ENCODE measurements around the gene NEK3.
"Not testable (repeated sequence)": the region's sequence is repeated elsewhere in the genome, so short reads cannot be mapped to it uniquely, and the experiment has no call there.

Gene NEK3

DNA sequence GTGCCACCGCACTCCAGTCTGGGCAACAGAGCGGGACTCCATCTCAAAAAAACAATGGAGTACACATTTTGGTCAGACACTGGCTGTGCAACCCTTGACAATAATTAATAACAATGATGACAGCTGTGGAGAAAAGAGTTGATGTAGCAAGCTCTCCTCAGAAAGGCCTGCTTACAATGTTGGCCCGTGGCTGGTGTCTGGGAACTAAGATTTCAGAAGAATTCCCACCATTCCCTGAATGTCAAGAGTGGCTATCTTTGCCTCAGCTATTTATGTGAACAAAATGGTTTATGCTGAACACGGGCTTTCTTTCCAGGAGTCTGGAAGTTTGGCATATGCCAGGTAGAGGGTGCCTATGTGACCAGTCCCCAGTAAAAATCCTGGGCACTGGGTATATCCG is 56.0 kb downstream of the NEK3 start:
- TF ChIP-seq, protein P1, sequence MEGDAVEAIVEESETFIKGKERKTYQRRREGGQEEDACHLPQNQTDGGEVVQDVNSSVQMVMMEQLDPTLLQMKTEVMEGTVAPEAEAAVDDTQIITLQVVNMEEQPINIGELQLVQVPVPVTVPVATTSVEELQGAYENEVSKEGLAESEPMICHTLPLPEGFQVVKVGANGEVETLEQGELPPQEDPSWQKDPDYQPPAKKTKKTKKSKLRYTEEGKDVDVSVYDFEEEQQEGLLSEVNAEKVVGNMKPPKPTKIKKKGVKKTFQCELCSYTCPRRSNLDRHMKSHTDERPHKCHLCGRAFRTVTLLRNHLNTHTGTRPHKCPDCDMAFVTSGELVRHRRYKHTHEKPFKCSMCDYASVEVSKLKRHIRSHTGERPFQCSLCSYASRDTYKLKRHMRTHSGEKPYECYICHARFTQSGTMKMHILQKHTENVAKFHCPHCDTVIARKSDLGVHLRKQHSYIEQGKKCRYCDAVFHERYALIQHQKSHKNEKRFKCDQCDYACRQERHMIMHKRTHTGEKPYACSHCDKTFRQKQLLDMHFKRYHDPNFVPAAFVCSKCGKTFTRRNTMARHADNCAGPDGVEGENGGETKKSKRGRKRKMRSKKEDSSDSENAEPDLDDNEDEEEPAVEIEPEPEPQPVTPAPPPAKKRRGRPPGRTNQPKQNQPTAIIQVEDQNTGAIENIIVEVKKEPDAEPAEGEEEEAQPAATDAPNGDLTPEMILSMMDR (IDR thresholded peaks at IDR 0.05; ENCODE audit: borderline replicate concordance, extremely low read depth, low read length, poor library complexity, severe bottlenecking) = no peak
- no peak for TF ChIP-seq EZH2 (IDR thresholded peaks at IDR 0.05; ENCODE audit: borderline replicate concordance, low read depth, low read length, severe bottlenecking)
- Histone ChIP-seq H3K27ac (ENCODE audit: low read length) (no peak overlapping the region), H3K4me3 (ENCODE audit: low read depth in 1 of 2, low read length in 2 of 2) (no peak overlapping the region), H3K4me1 (ENCODE audit: insufficient read depth, low read length) (no peaks in the 10 kb centered on the region), H4K20me1 (ENCODE audit: insufficient read depth, low read length) (no peaks in the 10 kb centered on the region), H3K36me3 (ENCODE audit: insufficient read depth, low read length) (no peaks in the 10 kb centered on the region), H3K9ac (ENCODE audit: low read depth, low read length) (no peak overlapping the region), H3K27me3 (ENCODE audit: insufficient read depth, low read length, poor library complexity) (no peaks in the 10 kb centered on the region), H2AFZ (ENCODE audit: low read depth, low read length) (no peak overlapping the region), H3K9me3 (ENCODE audit: insufficient read depth, low read length, severe bottlenecking) (no peaks in the 10 kb centered on the region), H3K79me2 (ENCODE audit: insufficient read depth, low read length) (no peaks in the 10 kb centered on the region), H3K4me2 (ENCODE audit: insufficient read depth, low read length) (no peak overlapping the region)
- DNase-seq = no peak
- no peak for ATAC-seq (ENCODE audit: insufficient read depth, low read depth)

DNA sequence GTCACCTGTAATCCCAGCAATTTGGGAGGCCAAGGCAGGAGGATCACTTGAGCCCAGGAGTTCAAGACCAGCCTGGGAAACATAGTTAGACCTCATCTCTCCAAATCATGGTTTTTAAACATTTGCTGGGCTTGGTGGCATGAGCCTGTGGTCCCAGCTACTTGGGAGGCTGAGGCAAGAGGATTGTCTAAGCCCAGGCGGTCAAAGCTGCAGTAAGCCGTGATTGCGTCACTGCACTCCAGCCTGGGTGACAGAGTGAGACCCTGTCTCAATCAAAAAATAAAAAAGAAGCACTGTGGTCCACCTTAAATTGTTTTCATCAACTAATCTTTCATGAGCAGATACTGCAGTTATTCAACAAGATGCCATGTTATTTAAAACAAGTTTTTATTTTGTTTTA is 57.0 kb downstream of the NEK3 start:
- not testable (repeated sequence) for H3K9me3 ChIP-seq (ENCODE audit: insufficient read depth, low read length, severe bottlenecking)

DNA sequence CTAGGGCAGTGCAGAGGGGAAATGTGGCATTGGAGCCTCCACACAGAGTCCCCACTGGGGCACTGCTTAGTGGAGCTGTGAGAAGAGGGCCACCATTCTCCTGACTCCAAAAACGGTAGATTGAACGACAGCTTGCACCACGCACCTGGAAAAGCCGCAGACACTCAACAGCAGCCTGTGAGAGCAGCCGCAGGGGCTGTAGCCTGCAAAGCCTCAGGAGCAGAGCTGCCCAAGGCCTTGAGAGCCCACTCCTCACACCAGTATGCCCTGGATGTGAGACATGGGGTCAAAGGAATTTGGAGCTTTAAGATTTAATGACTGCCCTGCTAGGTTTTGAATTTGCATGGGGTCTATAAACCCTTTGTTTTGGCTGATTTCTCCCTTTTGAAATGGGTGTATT is 62.2 kb downstream of the NEK3 start:
- Histone ChIP-seq H3K9me3 (ENCODE audit: insufficient read depth, low read length, severe bottlenecking) (no peaks in the 10 kb centered on the region), H3K27ac (ENCODE audit: low read length) (no peak overlapping the region), H3K4me2 (ENCODE audit: insufficient read depth, low read length) (no peak overlapping the region), H2AFZ (ENCODE audit: low read depth, low read length) (no peak overlapping the region), H3K27me3 (ENCODE audit: insufficient read depth, low read length, poor library complexity) (no peaks in the 10 kb centered on the region), H3K79me2 (ENCODE audit: insufficient read depth, low read length) (no peaks in the 10 kb centered on the region), H4K20me1 (ENCODE audit: insufficient read depth, low read length) (no peaks in the 10 kb centered on the region), H3K4me3 (ENCODE audit: low read depth in 1 of 2, low read length in 2 of 2) (no peak overlapping the region), H3K4me1 (ENCODE audit: insufficient read depth, low read length) (no peaks in the 10 kb centered on the region), H3K9ac (ENCODE audit: low read depth, low read length) (no peak overlapping the region), H3K36me3 (ENCODE audit: insufficient read depth, low read length) (no peaks in the 10 kb centered on the region)
- ATAC-seq (ENCODE audit: insufficient read depth, low read depth) (no peak), DNase-seq (no peak)
- no peak for TF ChIP-seq EZH2 (IDR thresholded peaks at IDR 0.05; ENCODE audit: borderline replicate concordance, low read depth, low read length, severe bottlenecking)
- TF ChIP-seq, protein P1 (IDR thresholded peaks at IDR 0.05; ENCODE audit: borderline replicate concordance, extremely low read depth, low read length, poor library complexity, severe bottlenecking) = no peak

More for the DNA sequence above, 57.0 kb downstream of the NEK3 start:
- not testable (repeated sequence) for H3K9ac ChIP-seq (ENCODE audit: low read depth, low read length); H3K79me2 ChIP-seq (ENCODE audit: insufficient read depth, low read length); H4K20me1 ChIP-seq (ENCODE audit: insufficient read depth, low read length); H3K4me1 ChIP-seq (ENCODE audit: insufficient read depth, low read length); H3K27me3 ChIP-seq (ENCODE audit: insufficient read depth, low read length, poor library complexity); ATAC-seq (ENCODE audit: insufficient read depth, low read depth); H2AFZ ChIP-seq (ENCODE audit: low read depth, low read length); DNase-seq; H3K36me3 ChIP-seq (ENCODE audit: insufficient read depth, low read length); H3K27ac ChIP-seq (ENCODE audit: low read length); H3K4me3 ChIP-seq (ENCODE audit: low read depth in 1 of 2, low read length in 2 of 2); H3K4me2 ChIP-seq (ENCODE audit: insufficient read depth, low read length)

DNA sequence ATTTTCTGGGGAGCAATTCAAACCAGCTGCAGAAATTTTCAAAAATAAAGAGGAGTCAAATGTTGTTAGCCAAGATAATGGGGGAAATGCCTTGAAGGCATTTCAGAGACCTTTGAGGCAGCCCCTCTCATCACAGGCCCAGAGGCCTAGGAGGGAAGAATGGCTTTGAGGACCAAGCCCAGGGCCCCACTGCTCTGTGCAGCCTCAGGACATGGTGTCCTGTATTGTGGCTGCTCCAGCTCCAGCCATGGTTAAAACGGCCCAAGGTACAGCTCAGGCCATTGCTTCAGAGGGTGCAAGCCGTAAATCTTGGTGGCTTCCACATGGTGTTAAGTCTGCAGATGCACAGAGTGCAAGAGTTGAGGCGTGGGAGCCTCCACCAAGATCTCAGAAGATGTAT is 62.6 kb downstream of the NEK3 start:
- H3K9ac ChIP-seq (ENCODE audit: low read depth, low read length) = no peak overlapping the region
- no peaks in the 10 kb centered on the region for H4K20me1 ChIP-seq (ENCODE audit: insufficient read depth, low read length)
- H2AFZ ChIP-seq (ENCODE audit: low read depth, low read length) = no peak overlapping the region
- no peaks in the 10 kb centered on the region for H3K79me2 ChIP-seq (ENCODE audit: insufficient read depth, low read length)
- no peaks in the 10 kb centered on the region for H3K27me3 ChIP-seq (ENCODE audit: insufficient read depth, low read length, poor library complexity)
- TF ChIP-seq, protein P1 (IDR thresholded peaks at IDR 0.05; ENCODE audit: borderline replicate concordance, extremely low read depth, low read length, poor library complexity, severe bottlenecking) = no peak
- TF ChIP-seq EZH2 (IDR thresholded peaks at IDR 0.05; ENCODE audit: borderline replicate concordance, low read depth, low read length, severe bottlenecking) = no peak
- H3K27ac ChIP-seq (ENCODE audit: low read length) = no peak overlapping the region
- H3K9me3 ChIP-seq (ENCODE audit: insufficient read depth, low read length, severe bottlenecking) = no peaks in the 10 kb centered on the region
- H3K36me3 ChIP-seq (ENCODE audit: insufficient read depth, low read length) = no peaks in the 10 kb centered on the region
- no peak overlapping the region for H3K4me3 ChIP-seq (ENCODE audit: low read depth in 1 of 2, low read length in 2 of 2)
- ATAC-seq (ENCODE audit: insufficient read depth, low read depth) (no peak), DNase-seq (no peak)
- no peaks in the 10 kb centered on the region for H3K4me1 ChIP-seq (ENCODE audit: insufficient read depth, low read length)
- no peak overlapping the region for H3K4me2 ChIP-seq (ENCODE audit: insufficient read depth, low read length)

All from DND-41 (cell line).